ENCODE measurements around the gene RIN3.
A peak's percentile ranks its signal among the peaks of the same experiment; 100 is the strongest.

The RIN3 gene

GRCh38 chr14:92670643-92671366, 157.2 kb downstream of the RIN3 start:
- DNase-seq (ENCODE audit: low read depth), result peak; percentile 83

GRCh38 chr14:92673601-92674150, 160.1 kb downstream of the RIN3 start:
- TF ChIP-seq CTCF (conservative IDR thresholded peaks at IDR 0.05; ENCODE audit: control insufficient read depth, insufficient read depth, low read depth, low read length), result no peak
- DNase-seq (ENCODE audit: low read depth), result no peak
- H3K4me3 ChIP-seq (ENCODE audit: control insufficient read depth, low read depth, low read length), result no peak overlapping the region

More at GRCh38 chr14:92670643-92671366, 157.2 kb downstream of the RIN3 start:
- TF ChIP-seq CTCF (conservative IDR thresholded peaks at IDR 0.05; ENCODE audit: control insufficient read depth, insufficient read depth, low read depth, low read length), result no peak
- H3K4me3 ChIP-seq (ENCODE audit: control insufficient read depth, low read depth, low read length), result no peak overlapping the region

- no peak for DNase-seq (ENCODE audit: low read depth)
- TF ChIP-seq CTCF (conservative IDR thresholded peaks at IDR 0.05; ENCODE audit: control insufficient read depth, insufficient read depth, low read depth, low read length), result no peak
- H3K4me3 ChIP-seq (ENCODE audit: control insufficient read depth, low read depth, low read length), result no peak overlapping the region
These were observed 161.8 kb downstream of the RIN3 start for GRCh38 chr14:92675421-92675820.

- no peak for TF ChIP-seq CTCF (conservative IDR thresholded peaks at IDR 0.05; ENCODE audit: control insufficient read depth, insufficient read depth, low read depth, low read length)
- H3K4me3 ChIP-seq (ENCODE audit: control insufficient read depth, low read depth, low read length), result no peak overlapping the region
- no peak for DNase-seq (ENCODE audit: low read depth)
These were observed 162.4 kb downstream of the RIN3 start for GRCh38 chr14:92675976-92676375.

- TF ChIP-seq CTCF (conservative IDR thresholded peaks at IDR 0.05; ENCODE audit: control insufficient read depth, insufficient read depth, low read depth, low read length), result no peak
These were observed 163.0 kb downstream of the RIN3 start for GRCh38 chr14:92676403-92677086.

GRCh38 chr14:92677087-92677668, 163.6 kb downstream of the RIN3 start:
- no peak for TF ChIP-seq CTCF (conservative IDR thresholded peaks at IDR 0.05; ENCODE audit: control insufficient read depth, insufficient read depth, low read depth, low read length)
- no peak overlapping the region for H3K4me3 ChIP-seq (ENCODE audit: control insufficient read depth, low read depth, low read length)
- DNase-seq (ENCODE audit: low read depth), result peak; percentile 77

More at GRCh38 chr14:92676403-92677086, 163.0 kb downstream of the RIN3 start:
- DNase-seq (ENCODE audit: low read depth), result no peak
- no peak overlapping the region for H3K4me3 ChIP-seq (ENCODE audit: control insufficient read depth, low read depth, low read length)

Data from fibroblast of mammary gland (primary cell).